ENCODE data around the gene CLCN3.
"Not testable (repeated sequence)": the region's sequence is repeated elsewhere in the genome, so short reads cannot be mapped to it uniquely, and the experiment has no call there.

Gene CLCN3

GRCh38 chr4:169619958-169620879, at the start of gene CLCN3:
CLCN3 (plus strand) TSS chr4:169620578; CDS start chr4:169635929, 15,351 bp downstream.
- DNase-seq = peak; percentile 94

DNA sequence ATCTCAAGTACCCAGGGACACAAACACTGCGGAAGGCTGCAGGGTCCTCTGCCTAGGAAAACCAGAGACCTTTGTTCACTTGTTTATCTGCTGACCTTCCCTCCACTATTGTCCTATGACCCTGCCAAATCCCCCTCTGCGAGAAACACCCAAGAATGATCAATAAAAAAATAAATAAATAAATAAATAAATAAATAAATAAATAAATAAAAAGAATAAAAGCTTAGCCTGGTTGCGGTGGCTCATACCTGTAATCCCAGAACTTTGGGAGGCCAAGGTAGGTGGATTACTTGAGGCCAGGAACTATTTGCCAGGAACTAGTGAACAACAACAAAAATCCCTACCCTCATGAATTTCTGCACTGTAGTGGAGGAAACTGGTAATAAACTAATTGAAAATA, 49.4 kb upstream of the CLCN3 start:
- not testable (repeated sequence) for DNase-seq

DNA sequence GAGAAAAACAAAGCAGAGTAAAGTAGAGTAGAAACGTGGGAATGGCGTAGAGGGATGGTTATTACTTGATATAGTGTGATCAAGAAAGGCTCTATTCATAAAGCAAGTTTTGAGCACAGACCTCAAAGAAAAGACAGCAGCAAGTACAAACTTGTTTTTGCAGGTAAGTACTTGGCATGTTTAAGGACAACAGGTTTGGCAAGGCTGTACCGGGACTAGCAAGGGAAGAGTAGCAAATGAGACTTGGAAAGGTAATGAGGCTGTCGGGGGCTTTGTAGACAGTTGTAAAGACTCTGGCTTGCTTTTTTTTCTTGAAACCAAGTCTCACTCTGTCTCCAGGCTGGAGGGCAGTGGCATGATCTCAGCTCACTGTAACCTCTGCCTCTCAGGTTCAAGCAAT, 48.9 kb upstream of the CLCN3 start:
- no peak for DNase-seq

- no peak for DNase-seq
Measured at GRCh38 chr4:169573889-169574288, 46.5 kb upstream of the CLCN3 start.

GRCh38 chr4:169582203-169582602, 38.2 kb upstream of the CLCN3 start:
- no peak for DNase-seq

DNA sequence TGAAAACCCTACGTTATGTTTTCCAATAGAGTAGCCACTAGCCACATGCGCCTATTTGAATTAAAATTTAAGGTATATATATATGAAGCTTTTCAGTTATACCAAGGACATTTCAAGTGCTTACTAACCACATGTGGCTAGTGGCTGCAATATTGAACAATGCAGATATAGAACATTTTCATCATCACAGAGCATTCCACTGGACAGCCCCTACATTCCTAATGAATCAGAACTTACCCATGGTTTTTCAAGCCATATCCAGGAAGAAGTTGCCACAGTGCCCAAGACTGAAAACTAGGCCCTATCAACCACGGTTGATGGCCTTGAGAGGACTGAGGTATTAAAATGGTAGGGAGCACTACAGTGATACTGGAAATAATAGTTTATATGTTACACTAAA, 37.7 kb upstream of the CLCN3 start:
- no peak for DNase-seq

DNA sequence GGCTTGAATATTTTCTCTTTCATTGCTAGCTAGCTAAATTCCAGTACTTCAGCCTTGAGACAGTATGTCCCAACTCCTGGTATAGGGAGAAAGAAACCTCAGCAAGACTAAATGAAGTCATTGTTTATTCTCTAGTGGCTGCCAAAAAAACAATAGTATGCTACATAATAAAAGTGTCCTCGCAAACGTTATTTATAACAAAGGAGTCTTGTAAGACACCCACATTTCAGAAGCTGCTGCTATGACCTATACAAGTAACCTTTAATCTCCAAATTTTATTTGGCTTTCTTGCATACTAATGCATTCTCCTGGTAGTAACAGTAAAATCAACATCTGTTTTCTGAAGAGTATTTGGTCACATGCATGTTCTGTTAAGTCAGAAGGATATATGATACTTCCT, 36.8 kb upstream of the CLCN3 start:
- no peak for DNase-seq

GRCh38 chr4:169593050-169593560, 27.3 kb upstream of the CLCN3 start:
- DNase-seq = no peak

DNA sequence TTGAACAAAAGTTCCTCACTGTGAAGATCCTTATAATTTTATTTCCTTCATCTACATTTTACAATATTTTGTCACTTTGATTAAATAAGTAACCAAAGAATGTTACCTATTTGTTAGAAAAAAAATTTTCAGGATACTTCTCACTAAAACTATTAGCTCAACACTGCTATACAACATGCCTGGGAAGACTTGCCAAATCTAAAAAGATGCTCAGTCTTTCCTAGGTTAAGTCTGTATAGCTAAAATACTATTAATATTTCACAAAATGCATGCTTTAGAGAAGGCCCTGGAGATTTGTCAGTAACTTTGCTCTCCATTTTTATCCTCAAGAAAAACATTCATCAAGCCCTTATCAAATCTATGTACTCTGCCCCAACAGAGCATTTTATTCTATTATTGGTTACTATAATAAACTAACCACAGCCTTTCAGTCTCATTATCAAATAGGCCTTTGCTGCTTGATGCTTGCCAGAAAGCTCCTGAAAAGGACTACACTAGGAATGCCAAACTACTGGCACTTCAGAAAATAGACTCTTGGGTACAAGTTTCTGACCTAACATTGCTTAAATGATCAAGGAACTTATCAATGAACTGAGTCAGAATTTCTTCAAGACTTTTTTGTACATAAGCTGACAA, 25.7 kb upstream of the CLCN3 start:
- no peak for DNase-seq

DNA sequence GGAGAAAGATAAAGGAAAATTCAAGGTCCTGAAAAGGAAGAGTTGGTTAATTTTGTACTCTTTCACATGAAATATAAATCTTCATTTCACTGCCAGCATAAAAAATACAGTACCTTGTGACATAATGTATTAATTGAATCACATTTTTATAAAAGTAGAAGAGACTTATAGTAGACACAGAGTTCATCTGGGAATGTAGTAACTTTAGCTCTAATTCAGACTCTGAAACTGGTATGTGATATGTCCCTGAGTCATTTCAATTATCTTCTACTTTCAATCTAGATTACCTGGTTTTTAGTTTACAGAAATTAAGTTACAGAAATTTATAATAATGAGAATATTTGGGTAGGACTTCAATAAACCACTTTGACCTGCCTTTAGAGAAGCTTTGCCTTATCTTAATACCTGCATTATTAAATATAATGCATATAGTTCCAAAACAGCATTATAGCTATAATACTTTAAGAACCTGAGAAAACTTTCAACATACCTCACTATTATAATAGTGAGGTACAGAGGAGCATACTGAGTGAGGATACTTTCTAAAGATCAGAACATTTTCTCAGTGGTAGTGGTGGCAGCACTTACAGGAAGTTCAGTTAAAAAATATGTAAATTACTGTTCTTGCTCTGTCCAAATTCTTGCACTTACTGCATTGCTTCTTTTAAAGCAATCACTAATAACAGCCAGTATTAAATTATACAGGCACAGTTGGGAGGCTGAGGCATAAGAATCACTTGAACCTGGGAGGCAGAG, 19.2 kb upstream of the CLCN3 start:
- no peak for DNase-seq

- DNase-seq = no peak
Measured at GRCh38 chr4:169603312-169603711, 17.1 kb upstream of the CLCN3 start.

DNA sequence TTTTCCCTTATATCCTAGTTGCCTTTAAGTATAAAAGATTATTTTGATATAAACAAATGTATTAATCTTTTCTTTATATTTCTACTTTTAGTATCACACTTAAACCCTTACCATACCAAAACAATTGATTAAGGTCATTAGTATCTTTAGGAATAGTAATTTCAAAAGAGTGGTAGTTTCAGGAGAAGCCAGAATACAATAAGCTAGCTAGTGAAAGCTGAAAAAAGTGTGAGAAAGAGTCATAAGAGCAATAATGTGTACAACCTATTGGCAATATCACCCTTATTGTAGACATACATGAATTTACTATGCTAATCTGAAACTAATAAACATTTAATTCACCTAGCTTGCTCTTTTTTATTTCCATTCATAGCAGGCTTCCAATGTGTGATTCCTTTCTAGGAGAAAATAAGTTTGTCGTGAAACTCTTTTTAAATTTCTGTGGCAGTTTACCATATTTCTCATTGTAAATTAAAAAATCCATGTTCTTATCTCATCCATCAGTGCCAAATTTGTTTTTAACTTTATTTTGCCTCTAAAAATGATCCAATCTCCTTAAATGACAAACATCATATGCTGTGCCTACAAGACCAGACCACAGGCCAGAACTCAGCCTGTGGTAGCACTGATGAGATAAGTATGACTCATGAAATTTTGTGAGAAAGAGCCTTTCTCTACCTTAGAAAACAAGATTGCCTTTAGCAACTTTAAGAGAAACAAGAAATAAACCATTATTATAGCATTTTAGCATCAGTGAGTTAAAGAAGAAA, 16.1 kb upstream of the CLCN3 start:
- peak; percentile 29 for DNase-seq

DNA sequence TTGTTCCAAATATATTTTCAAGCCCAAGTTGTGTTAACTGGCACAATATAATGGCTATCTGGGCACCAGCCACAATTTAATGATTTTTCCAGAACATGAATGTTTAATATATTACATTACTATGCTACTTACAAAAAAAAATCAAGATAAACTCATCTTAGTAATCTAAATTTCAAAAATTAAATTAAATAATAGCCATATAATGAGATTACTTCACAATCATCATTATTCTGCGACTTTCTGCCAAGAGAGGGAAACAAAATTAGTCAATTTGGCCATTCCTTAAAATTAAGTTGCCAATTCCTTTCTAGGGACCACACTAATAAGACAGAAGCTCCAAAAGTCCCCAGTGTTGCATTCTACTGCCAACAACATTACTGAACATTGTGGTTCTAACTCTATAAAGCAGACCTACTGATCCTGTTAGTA, 15.5 kb upstream of the CLCN3 start:
- DNase-seq = no peak

GRCh38 chr4:169611157-169611556, 9.2 kb upstream of the CLCN3 start:
- no peak for DNase-seq

- peak; percentile 92 for DNase-seq
Measured at GRCh38 chr4:169611991-169612870, 8.1 kb upstream of the CLCN3 start, which contains the start of gene NEK1. NEK1 (minus strand) TSS chr4:169612583; CDS start chr4:169602630, 9,953 bp downstream.

- peak; percentile 78 for DNase-seq
Measured at GRCh38 chr4:169612871-169613859, 7.2 kb upstream of the CLCN3 start.

DNA sequence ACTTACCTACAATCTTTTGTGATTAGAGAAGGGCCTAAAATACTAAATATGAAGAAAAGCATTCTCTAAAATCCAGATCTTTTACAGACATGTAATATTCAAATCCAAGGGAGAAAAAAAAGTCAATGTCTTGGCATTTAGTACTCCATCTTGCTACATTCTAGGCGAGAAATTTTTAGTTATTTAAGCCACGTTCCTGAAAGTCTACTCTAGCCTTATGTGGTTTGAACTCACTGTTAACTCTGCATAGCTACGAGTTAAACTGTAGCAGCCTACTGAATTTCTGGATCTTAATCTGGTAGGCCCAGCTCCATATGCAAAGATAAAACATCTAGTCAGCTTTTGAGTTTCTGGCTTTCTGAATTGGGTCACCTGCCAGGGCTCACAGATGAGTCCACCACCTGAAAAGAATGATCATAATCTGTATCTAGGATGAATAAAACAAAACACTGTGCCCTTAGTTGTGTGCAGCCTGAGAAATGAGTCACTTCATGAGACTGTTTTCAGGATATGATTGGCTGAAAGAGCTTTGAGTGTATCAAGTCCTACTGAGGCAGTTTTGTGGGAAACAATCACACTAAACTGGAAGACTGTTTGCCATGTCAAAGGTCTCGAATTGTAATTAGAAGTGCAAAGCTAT, 4.8 kb upstream of the CLCN3 start:
- DNase-seq = peak; percentile 21

- DNase-seq = no peak
Measured at GRCh38 chr4:169616846-169617245, 3.5 kb upstream of the CLCN3 start.

- DNase-seq = no peak
Measured at GRCh38 chr4:169617306-169617705, 3.1 kb upstream of the CLCN3 start.

All from CD4-positive, alpha-beta T cell treated with Interleukin-17A for 4 hours (primary cell).